ENCODE measurements around the gene PRLH.

The PRLH gene

DNA sequence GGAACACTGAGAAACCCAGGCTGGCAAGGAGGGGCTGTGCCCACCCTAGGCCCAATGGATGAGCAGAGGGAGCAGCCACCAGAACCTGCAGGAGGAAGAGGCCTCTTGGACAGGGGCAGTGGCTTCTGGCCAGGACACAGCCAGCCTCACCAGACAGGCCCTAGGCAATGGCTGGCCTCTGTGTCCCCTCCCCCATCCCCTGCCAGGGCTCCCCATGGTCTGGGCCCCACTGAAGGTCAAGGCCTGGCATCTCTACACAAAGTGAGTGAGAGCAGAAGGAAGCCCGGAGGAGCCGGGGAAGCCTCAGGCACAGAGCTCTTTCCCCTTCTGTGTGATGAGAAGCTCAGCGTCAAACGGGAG is 6.3 kb downstream of the PRLH start:
- TF ChIP-seq, protein P1, sequence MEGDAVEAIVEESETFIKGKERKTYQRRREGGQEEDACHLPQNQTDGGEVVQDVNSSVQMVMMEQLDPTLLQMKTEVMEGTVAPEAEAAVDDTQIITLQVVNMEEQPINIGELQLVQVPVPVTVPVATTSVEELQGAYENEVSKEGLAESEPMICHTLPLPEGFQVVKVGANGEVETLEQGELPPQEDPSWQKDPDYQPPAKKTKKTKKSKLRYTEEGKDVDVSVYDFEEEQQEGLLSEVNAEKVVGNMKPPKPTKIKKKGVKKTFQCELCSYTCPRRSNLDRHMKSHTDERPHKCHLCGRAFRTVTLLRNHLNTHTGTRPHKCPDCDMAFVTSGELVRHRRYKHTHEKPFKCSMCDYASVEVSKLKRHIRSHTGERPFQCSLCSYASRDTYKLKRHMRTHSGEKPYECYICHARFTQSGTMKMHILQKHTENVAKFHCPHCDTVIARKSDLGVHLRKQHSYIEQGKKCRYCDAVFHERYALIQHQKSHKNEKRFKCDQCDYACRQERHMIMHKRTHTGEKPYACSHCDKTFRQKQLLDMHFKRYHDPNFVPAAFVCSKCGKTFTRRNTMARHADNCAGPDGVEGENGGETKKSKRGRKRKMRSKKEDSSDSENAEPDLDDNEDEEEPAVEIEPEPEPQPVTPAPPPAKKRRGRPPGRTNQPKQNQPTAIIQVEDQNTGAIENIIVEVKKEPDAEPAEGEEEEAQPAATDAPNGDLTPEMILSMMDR (IDR thresholded peaks at IDR 0.05; ENCODE audit: low read depth, low read length) = no peak
- H3K4me3 ChIP-seq (ENCODE audit: low read depth, low read length) = no peak overlapping the region

DNA sequence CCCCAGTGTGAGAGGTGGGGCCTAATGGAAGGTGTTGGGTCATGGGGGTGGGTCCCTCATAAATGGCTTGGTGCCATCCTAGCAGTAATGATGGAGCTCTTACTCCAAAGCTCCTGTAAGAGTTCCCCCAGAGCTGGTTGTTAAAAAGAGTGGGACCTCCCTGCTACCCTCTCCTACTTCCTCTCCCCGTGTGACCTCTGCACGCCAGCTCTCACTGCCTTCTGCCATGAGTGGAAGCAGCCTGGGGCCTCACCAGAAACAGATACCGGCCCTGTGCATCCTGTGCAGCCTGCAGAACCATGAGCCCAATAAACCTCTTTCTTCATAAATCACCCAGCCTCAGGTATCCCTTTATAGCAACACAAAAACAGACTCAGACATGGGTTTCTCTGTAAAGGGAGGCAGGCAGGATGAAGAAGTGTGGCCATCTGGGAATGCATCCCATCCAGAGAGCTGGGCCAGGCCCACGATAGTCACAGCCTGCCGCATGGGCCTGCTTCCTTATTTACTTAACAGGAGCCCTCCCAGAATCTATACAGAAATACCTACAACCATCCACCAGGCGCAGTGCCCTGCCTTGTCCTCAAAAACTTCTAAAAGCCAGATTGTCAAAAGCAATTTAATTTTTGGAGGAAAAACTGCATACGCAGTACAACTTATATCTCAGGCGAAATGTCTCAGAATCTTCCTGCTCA is 7.5 kb downstream of the PRLH start:
- TF ChIP-seq, protein P1 (IDR thresholded peaks at IDR 0.05; ENCODE audit: low read depth, low read length) = no peak
- H3K4me3 ChIP-seq (ENCODE audit: low read depth, low read length) = no peak overlapping the region

DNA sequence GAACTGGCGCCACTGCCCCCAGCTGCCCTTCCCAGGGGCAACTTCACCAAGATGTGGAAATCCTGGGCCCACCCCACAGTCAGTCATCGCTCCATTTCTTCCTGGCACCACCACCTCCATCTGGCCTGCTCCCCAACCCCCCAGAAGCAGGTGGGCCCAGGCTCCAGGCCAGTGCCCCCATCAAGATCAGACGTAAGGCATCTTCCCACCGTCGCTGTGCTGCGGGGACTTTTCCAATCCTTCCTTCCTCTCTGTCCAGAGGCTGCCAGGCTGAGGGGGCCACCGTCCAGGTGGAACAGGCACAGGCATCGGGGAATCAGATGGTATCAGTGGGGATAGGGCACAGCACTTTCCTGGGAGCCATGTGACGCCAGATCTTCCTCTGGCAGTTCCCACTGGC is 8.1 kb downstream of the PRLH start:
- H3K4me3 ChIP-seq (ENCODE audit: low read depth, low read length) = no peak overlapping the region
- TF ChIP-seq, protein P1 (IDR thresholded peaks at IDR 0.05; ENCODE audit: low read depth, low read length) = no peak

DNA sequence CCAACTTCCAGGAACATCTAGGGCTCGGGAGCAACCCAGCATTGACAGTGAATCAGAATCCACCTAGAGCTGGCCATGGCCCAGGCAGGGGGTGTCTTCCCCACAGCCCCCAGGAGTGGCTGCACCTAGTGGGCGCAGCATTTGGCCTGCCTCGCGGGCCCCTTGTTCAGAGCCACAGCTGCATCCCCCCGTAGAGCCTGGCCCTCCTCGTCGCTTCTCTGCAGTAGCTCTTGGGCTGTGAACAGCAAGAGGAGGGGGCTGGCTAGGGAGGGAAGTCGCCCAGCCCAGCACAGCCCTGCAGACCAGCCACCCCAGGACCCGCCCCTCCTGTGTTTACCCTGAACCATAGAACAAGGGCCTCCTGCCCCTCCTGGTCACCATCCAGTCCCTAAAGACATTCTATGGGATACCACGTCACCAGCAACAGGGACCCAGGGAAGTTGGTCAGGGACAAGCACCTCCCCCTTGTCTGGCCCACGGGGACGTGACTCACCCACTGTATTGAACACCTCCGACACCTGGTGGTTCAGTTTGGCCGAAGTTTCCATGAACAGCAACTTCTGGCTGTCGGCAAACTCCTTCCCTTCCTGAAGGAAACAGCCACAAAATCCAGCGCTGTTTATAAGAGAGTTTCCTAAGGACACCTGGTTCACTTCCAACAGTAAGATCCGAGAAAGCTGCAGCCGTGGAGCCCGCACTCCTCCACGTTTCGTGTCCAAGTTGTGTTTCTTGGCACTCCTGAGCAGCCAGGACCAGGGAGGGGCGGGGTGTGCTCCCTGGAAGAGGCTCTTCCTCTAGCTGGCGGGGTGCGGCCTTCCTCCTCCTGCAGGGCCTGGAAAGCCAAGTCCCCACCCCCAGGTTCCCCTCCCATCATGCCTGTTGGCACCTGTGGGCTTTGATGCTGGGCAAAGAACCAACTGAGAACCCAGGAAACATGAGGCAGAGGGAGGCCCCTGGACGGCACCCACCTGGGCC is 8.8 kb downstream of the PRLH start:
- TF ChIP-seq, protein P1 (IDR thresholded peaks at IDR 0.05; ENCODE audit: low read depth, low read length) = no peak
- no peak overlapping the region for H3K4me3 ChIP-seq (ENCODE audit: low read depth, low read length)

DNA sequence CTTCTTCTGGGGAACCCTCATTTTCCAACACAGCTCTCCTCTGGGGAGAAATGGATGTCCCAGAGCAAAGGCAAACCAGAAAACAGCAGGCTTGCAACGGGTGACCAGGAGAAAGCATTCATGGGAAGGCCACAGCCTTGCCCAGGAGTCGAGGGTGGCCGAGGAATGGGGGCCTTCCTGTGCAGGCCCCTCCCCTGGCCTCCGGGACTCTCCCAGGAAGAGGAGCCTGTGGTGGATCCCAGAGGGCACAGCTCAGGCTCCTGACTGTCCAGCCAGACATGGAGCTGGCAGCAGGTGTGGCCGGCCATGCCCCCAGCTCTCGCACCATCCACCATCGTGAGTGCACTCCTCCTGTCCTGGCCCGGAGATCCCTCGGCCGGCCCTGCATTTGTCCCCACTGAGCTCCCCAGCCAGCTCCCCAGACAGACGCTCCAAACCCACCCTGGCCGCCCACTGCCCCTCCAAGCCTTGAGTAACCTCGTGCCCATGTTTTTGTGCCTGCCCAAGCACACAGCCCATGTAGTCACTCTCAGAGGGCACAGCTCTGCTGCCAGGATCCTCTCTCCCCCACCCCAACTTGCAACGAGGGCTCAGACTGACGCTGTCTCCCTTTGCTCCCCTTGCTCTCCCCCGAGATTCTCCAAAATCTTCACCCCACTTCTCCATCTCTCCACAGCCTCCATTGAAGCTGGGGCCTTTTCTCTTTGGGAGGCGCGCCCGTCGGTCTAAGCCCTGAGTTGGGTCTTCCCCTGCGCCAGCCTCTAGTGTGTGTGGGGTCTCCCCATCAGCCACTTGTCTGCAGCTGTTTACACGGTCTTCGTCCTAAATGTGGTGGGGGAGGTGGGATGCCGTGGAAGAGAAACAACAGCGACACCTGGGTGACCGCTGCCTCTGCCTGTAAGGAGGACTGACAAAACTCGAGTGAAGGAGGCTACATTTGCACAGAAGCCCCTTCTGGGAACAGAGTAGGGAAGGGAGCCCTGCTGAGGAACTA is 9.8 kb downstream of the PRLH start:
- TF ChIP-seq, protein P1 (IDR thresholded peaks at IDR 0.05; ENCODE audit: low read depth, low read length) = no peak

DNA sequence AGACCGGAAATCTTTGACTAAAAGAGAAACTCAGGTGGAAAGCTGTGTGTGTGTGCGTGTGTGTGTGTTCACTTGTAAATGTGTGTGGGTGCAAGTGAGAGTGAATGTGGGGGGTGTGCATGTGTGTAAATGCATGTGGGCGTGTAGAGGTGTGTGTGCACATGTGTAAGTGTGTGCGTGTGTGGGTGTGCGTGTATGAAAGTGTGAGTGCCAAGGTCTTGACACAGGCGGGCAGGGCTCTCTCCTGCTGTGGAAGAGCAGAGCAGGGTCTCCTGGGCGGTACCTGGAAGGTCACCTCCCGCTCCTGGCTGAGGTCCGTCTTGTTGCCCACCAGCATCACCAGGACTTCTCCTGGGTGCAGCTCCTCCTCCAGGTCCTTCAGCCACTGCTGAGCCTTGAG is 10.6 kb downstream of the PRLH start:
- TF ChIP-seq, protein P1 (IDR thresholded peaks at IDR 0.05; ENCODE audit: low read depth, low read length) = no peak
- H3K4me3 ChIP-seq (ENCODE audit: low read depth, low read length) = no peak overlapping the region

More for the DNA sequence above, 9.8 kb downstream of the PRLH start:
- no peak overlapping the region for H3K4me3 ChIP-seq (ENCODE audit: low read depth, low read length)
